ENCODE data around the gene USP32.
"Not testable (repeated sequence)": the region's sequence is repeated elsewhere in the genome, so short reads cannot be mapped to it uniquely, and the experiment has no call there.

USP32 gene, protein sequence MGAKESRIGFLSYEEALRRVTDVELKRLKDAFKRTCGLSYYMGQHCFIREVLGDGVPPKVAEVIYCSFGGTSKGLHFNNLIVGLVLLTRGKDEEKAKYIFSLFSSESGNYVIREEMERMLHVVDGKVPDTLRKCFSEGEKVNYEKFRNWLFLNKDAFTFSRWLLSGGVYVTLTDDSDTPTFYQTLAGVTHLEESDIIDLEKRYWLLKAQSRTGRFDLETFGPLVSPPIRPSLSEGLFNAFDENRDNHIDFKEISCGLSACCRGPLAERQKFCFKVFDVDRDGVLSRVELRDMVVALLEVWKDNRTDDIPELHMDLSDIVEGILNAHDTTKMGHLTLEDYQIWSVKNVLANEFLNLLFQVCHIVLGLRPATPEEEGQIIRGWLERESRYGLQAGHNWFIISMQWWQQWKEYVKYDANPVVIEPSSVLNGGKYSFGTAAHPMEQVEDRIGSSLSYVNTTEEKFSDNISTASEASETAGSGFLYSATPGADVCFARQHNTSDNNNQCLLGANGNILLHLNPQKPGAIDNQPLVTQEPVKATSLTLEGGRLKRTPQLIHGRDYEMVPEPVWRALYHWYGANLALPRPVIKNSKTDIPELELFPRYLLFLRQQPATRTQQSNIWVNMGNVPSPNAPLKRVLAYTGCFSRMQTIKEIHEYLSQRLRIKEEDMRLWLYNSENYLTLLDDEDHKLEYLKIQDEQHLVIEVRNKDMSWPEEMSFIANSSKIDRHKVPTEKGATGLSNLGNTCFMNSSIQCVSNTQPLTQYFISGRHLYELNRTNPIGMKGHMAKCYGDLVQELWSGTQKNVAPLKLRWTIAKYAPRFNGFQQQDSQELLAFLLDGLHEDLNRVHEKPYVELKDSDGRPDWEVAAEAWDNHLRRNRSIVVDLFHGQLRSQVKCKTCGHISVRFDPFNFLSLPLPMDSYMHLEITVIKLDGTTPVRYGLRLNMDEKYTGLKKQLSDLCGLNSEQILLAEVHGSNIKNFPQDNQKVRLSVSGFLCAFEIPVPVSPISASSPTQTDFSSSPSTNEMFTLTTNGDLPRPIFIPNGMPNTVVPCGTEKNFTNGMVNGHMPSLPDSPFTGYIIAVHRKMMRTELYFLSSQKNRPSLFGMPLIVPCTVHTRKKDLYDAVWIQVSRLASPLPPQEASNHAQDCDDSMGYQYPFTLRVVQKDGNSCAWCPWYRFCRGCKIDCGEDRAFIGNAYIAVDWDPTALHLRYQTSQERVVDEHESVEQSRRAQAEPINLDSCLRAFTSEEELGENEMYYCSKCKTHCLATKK (N-terminal part only)

GRCh38 chr17:60392042-60392844 lies at the start of gene USP32:
Gene USP32 (minus strand): TSS chr17:60392133. CDS start chr17:60391939, 194 bp downstream.
- in situ Hi-C loops (cut with MboI; ENCODE audit: low pct_unique_long_range_greater_than_20kb, low sequenced_read_pairs), result no loop called here

GRCh38 chr17:60439501-60439900 lies 47.6 kb upstream of the USP32 start:
- in situ Hi-C loops (cut with MboI; ENCODE audit: low pct_unique_long_range_greater_than_20kb, low sequenced_read_pairs), result no loop called here
- peak; percentile 36 for DNase-seq

More at GRCh38 chr17:60392042-60392844, at the start of gene USP32:
- peak; percentile 98 for DNase-seq

DNA sequence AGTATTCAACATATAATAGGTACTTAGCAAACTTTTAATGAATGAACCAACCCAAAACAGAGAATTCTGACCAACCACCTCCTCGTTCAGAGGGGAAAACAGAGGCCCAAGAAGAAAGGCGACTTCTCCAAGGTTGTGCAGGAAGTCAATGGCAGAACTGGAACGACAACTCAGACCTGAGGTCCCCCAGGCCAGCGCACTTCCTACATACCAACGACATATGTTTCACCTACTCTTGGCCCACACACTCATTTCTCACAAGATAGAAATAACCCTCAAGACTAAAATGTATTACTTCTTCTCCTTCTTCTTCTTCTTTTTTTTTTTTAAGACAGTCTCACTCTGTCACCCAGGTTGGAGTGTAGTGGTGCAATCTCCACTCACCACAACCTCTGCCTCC lies 44.7 kb upstream of the USP32 start:
- DNase-seq, result no peak
- in situ Hi-C loops (cut with MboI; ENCODE audit: low pct_unique_long_range_greater_than_20kb, low sequenced_read_pairs), result no loop called here

DNA sequence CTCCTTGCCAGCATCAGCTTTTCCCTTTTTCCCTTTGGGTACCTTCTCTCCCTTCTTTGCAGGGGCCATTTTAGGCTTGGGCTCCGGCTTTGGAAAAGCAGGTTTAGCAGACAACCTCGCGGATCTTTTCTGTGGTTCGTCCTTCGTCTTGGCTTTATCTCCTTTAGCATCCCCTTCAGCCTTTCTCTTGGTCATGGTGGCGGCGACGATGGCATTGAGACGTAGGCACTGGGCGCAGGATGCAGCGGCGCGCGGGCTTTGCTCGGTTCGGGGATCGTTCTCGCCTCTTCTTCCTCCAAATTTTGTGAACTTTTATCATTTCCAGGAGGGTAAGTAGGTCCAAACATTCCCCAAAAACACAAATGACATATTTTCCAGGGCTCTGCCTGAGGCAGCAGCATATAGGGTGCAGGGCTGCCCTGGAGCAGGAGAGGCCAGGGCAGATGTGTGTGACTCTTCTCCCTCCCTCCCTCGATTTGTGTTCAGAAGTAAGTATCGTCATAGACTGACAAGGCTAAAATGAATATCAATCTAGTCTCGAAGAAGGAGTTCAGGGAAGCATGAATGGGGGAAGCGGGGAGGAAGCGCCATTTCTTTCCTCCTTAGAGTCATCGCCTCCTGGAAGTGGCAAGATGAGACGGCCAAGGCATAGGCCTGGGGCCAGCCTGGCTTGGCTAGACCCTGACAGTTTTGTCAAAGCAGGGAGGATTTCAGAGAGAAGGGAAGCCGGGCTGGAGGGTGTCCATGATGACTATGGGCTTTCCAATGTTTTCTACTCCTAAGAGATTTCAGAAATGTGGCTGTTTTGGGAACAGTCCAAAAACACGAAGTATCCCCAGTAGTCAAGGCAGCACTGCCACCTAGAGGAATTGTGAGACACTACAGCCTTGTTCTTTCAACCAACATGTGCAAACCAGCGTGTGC lies 43.6 kb upstream of the USP32 start:
- peak; percentile 88 for DNase-seq
- in situ Hi-C loops (cut with MboI; ENCODE audit: low pct_unique_long_range_greater_than_20kb, low sequenced_read_pairs), result no loop called here

- DNase-seq; in situ Hi-C loops (cut with MboI; ENCODE audit: low pct_unique_long_range_greater_than_20kb, low sequenced_read_pairs): not testable (repeated sequence)
These were observed 41.4 kb upstream of the USP32 start for GRCh38 chr17:60433021-60433997.

DNA sequence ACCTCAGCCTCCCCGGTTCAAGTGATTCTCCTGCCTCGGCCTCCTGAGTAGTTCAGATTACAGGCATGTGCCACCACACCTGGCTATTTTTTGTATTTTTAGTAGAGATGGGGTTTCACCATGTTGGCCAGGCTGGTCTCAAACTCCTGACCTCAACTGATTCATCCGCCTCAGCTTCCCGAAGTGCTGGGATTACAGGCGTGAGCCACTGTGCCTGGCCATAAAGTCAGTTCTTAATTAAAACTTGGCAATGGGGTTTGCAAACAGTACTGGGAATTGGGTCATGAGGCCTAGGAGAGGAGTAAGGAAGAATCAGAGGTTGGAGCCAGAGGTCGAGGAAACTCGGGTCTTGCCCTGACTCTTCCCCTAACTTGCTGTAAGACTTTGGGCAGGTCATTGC lies 38.6 kb upstream of the USP32 start:
- in situ Hi-C loops (cut with MboI; ENCODE audit: low pct_unique_long_range_greater_than_20kb, low sequenced_read_pairs); DNase-seq: not testable (repeated sequence)

GRCh38 chr17:60428491-60428890 lies 36.6 kb upstream of the USP32 start:
- in situ Hi-C loops (cut with MboI; ENCODE audit: low pct_unique_long_range_greater_than_20kb, low sequenced_read_pairs), result not testable (repeated sequence)

GRCh38 chr17:60426596-60426995 lies 34.7 kb upstream of the USP32 start:
- in situ Hi-C loops (cut with MboI; ENCODE audit: low pct_unique_long_range_greater_than_20kb, low sequenced_read_pairs), result no loop called here

More at GRCh38 chr17:60428491-60428890, 36.6 kb upstream of the USP32 start:
- not testable (repeated sequence) for DNase-seq

DNA sequence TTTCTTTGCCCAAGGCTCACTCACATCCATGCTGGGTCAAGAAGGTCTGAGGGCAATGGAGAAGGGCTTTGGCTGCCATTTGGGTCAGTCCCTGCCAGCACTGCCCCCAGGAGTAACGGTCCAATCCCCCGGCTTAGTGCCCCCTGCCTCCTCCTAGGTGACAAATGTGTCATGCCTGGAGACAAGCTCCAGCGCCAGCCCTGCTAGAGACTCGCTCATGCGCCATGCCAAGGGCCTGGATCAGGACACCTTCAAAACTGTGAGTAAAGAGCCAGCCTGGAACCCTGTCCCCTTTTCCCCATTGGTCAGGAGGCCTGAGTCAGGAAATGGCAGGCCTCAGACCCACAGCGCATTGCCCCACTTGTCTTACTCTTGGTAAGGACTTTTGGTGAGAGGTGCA lies 33.7 kb upstream of the USP32 start:
- in situ Hi-C loops (cut with MboI; ENCODE audit: low pct_unique_long_range_greater_than_20kb, low sequenced_read_pairs), result no loop called here
- DNase-seq, result no peak

More at GRCh38 chr17:60426596-60426995, 34.7 kb upstream of the USP32 start:
- no peak for DNase-seq

GRCh38 chr17:60423865-60424264 lies 31.9 kb upstream of the USP32 start:
- in situ Hi-C loops (cut with MboI; ENCODE audit: low pct_unique_long_range_greater_than_20kb, low sequenced_read_pairs), result no loop called here
- DNase-seq, result no peak

- in situ Hi-C loops (cut with MboI; ENCODE audit: low pct_unique_long_range_greater_than_20kb, low sequenced_read_pairs), result no loop called here
- DNase-seq, result peak; percentile 61
These were observed 30.3 kb upstream of the USP32 start, which contains the start of gene CHCT1 for GRCh38 chr17:60422162-60422665. Gene CHCT1 (plus strand): TSS chr17:60422489. CDS start chr17:60422593, 104 bp downstream.

- in situ Hi-C loops (cut with MboI; ENCODE audit: low pct_unique_long_range_greater_than_20kb, low sequenced_read_pairs), result no loop called here
- peak; percentile 85 for DNase-seq
These were observed 29.6 kb upstream of the USP32 start for GRCh38 chr17:60421273-60422161.

DNA sequence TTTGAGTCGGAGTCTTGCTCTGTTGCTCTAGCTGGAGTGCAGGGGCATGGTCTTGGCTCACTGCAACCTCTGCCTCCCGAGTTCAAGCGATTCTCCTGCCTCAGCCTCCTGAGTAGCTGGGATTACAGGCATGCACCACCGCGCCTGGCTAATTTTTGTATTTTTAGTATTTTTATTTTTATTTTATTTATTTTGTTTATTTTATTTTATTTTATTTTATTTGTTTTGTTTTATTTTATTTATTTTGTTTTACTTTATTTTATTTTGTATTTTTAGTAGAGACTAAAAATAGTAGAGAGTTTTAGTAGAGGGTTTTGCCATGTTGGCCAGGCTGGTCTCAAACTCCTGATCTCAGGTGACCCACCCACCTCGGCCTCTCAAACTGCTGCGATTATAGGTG lies 27.9 kb upstream of the USP32 start:
- in situ Hi-C loops (cut with MboI; ENCODE audit: low pct_unique_long_range_greater_than_20kb, low sequenced_read_pairs); DNase-seq: not testable (repeated sequence)

GRCh38 chr17:60419003-60419402 lies 27.1 kb upstream of the USP32 start:
- in situ Hi-C loops (cut with MboI; ENCODE audit: low pct_unique_long_range_greater_than_20kb, low sequenced_read_pairs); DNase-seq: not testable (repeated sequence)

- in situ Hi-C loops (cut with MboI; ENCODE audit: low pct_unique_long_range_greater_than_20kb, low sequenced_read_pairs), result no loop called here
- DNase-seq, result no peak
These were observed 24.5 kb upstream of the USP32 start for GRCh38 chr17:60416368-60416925.

Measured in KBM-7 (cell line).